GM12892 (cell line): Measurements from ENCODE around the gene MFSD1.

ENCODE experiments used
- POLR2A ChIP-seq: IDR thresholded peaks from 2 replicates; pipeline ENCODE4 v1.6.1; 2011; ENCODE audit warnings: low read depth, low read length, control low read depth
- POLR2AphosphoS5 ChIP-seq: IDR thresholded peaks from 2 replicates; pipeline ENCODE4 v1.6.1; 2011; ENCODE audit warnings: low read depth, low read length, control low read depth

GRCh38 chr3:158801201-158801600 is 653 bp upstream of the MFSD1 start:
- TF ChIP-seq POLR2A (no peak), POLR2AphosphoS5 (no peak)
